Inferior parietal cortex (tissue), 1 donor: ENCODE results near the gene WIPF3.
"Not testable (repeated sequence)": the region's sequence is repeated elsewhere in the genome, so short reads cannot be mapped to it uniquely, and the experiment has no call there.

Experiments
- DNase-seq: peaks from one replicate; pipeline ENCODE4 v3.0.0-alpha.2; 2016; ENCODE audit errors: extremely low spot score

Gene WIPF3

DNA sequence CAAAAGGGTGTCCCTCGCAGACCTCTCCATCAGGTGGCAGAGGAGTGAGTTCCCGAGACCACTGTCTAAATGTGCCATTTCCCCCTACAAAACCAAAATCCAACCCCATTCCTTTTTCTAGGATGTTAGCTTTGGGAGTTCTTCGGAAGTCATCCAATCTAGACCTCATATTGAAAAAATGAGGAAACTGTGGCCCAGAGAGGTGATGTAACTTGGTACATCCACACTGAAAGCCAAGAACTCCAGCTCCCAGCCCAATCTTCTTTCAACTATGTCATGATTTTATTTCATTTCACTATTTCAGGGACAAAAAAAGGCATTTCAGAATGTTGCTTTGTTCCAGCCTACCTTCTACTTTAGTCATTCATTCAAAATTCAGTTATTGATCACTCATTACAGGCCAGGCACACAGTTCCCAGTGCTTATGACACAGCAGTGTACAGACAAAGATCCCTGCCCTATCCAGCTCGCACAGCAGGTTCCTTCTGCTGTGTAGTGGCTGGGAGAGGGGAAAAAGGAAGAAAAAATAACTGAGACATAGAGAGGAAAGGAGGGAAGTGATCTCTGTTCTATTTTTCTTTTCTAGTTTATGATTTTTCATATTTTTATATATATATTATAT is 147.5 kb downstream of the WIPF3 start:
- no peak for DNase-seq

DNA sequence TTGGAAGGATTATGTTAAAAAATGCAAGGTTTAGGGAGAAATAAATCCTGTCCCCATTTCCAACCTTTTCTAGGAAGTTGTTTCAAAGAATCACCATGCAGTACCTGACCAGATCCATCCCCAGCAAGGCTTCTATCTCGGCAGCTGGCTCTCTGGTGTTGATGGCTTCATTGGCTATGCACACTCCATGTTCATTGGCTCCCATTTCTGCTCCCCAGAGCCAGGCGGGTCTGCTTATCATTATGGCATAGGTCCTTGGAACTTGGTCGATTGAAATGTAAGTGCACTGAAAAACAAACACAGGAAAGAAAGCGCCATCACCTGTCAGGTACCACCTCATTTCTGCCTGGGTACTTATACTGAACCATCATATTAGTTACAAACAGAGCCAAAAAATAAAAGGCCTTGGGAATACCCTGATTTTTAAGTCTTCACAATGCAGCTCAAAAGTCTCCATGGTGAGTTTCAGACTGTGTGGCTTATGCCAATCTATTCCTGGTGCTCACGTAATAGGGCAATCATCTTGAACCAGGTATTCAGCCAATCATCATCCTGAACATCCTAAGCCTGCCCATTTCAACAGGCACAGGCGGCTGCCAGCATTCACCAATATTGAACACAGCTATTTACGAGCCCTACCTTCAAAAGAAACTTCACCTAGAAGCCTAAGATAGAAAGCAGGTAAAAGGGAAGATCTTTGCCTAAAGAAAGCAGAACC is 148.9 kb downstream of the WIPF3 start:
- DNase-seq = no peak

DNA sequence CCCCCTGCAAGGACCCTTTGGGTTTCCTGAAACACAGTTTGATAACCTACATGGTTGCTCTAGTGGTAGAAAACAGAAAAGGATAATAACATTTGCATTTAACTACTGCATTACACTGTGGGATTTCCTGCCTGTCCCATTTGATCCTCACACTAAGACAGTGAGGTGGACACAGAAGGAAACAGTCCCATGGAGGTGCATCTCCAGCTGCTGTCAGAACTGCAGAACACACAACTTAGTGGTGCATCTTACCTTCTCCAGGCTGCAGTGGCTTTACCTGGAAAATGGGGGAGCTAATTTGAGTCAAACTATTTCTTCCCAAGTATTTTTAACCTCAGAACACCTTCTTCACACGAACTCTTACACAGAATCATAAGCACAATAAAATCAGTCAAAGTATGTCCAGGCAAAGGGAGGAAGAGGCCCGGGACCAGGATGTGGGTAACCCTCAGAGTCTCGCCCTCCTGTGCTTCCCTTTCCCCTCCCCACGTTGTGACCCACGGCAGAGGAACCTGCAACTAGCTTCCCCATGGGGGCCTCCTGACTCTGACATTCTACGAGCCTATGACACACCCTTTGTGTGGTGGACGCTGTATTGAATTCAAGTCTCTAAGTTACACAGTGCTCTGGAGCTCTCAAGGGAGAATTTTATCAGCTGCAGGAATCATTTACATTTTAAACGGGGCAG is 149.6 kb downstream of the WIPF3 start:
- no peak for DNase-seq

DNA sequence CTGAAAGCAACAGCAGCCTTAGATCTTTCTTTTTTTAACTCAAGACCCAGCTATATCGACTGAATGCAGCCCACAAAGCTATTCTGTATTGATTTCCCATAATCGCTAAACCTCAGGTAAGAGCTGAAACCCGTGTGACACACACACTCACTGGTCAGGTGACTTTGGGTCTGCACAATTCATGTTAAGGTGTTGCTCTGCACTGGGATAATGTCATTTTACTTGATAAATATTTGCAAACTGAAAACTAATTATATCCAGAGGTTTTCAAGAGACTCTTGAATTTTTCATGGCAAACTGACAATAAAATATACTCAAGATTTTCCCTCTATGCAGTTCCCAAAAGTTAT is 150.2 kb downstream of the WIPF3 start:
- no peak for DNase-seq

DNA sequence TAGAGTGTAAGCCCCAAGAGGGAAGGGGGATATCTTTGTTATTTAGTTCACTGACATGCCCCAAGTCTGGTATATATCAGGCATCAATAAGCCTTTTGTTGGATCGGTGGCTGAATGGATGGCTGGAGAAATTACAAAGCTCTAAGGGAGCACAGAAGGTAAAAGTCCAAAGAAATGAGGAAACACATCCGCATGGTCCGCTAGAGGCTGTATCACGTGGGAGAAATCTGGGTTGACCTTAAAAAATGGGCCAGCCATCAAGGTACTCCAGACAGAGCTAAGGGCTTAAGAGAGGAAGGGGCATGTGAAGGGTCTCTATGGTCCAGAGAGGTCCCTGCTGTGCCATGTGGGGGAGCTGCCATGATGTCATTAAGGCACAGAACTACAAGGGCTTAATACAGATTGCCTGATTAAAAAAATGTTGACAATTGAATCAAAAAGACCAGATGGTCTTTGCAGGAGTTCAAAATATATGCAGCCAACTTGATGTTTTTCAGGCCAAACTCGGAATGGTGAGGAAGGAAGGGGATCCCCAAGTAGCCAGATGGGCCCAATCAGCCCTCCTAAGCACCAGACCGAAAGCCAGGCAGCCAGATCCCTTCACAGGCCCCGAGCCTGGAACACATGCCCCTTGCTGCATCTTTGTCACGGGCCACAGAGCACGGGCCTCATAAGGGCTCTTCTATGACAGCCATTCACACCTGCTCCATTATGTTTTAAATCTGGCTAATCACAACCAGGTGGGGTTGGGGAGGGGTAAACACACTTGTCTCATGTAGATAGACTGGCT is 151.4 kb downstream of the WIPF3 start:
- DNase-seq = no peak

DNA sequence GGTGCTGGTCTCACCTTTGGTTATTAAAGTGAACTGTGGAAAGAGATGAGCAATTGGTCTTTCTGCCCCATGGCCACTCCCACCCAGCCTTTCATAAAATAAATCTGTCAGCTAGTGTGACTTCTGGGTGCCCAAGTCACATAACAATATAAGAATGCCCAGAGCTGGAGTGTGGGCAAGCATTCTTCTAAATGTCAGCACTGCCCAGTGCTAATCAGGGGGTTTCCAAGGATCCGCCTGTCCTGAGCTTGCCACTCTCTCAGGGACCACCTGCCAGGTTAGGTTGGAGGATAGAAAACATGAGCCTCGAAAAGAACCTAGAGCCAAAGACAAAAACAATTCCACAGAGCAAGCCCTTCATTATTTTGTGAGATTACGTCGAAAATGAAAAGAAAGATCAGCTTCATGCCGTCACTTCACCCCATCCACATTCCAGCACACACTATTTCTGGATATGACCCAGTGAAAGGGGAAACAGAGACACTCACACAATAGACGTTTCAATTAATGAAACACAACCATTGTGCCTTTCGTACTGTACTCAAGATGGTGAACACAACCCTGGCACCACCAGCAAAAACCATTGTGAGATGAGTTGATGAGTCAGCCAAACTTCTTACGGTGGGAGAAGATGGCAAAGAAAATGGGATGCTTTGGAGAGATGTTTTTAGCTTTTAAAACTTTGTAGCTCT is 152.5 kb downstream of the WIPF3 start:
- no peak for DNase-seq

DNA sequence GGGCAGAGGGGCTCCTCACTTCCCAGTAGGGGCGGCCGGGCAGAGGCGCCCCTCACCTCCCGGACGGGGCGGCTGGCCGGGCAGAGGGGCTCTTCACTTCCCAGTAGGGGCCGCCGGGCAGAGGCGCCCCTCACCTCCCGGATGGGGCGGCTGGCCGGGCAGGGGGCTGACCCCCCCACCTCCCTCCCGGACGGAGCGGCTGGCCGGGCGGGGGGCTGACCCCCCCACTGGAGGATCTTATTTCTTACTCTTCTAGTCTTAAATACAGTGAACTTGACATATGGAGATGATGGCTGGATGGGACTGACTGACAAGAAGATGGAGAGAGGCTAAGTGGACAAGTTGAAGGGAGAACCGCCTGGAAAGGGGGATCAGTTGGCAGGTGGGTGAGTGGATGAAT is 155.3 kb downstream of the WIPF3 start:
- DNase-seq = not testable (repeated sequence)

DNA sequence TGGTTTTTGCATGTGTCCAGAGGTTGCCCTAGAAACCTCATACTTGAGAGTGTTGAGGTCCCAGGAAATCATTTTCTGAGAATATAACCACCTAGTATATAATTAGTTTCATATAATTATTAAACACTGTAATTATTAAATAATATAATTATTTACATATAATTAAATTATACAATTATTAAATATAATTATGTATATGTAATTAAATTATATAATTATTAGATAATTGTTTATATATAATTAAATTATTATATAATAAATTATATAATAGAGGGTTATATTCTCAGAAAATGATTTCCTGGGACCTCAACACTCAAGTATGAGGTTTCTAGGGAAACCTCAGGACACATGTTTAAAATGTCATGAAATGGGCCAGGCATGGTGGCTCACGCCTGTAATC is 155.7 kb downstream of the WIPF3 start:
- no peak for DNase-seq

DNA sequence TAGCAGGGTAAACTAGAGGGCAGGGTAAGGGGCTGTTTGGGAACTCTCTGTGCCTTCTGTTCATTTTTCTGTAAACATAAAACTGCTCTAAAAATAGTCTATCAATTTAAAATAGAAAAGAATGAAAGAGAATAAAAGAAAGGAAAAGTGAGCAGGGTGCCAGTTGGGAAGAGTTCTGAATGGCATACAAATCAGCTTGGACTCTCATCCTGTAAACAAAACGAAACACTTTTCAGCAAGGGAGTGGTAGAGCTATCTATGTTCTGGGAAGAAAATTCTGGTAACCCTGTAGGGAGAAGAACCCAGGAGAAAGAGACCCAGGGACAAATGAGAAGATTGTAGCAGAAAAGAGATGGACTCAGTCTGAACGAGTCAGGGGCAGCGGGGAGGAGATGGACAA is 158.7 kb downstream of the WIPF3 start:
- no peak for DNase-seq
